T1000 (cell line): Measurements from ENCODE around the gene GPANK1.

Experiments used
- DNase-seq: peaks from one replicate; lab custom pipeline; 2025; ENCODE audit warnings: mixed read lengths; lab: John Stamatoyannopoulos, UW

GPANK1 gene

DNA sequence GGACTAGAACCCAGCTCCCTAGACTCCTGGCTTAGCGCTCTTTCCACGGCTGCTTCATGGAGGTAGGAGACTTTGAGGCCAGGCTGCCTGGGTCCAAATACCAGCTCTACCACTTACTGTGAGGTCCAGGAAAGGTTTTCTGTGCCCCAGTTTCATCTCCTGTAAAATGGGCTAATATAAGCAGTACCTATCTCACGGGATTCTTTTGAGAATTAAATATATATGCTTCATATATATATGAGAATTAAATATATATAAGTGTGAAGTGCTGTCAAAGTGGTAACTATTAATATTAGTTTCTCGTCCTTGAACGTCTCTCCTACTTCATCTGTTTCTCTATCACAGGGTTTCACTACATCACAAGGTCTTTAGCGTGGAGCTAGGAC is 26.3 kb upstream of the GPANK1 start:
- no peak for DNase-seq

DNA sequence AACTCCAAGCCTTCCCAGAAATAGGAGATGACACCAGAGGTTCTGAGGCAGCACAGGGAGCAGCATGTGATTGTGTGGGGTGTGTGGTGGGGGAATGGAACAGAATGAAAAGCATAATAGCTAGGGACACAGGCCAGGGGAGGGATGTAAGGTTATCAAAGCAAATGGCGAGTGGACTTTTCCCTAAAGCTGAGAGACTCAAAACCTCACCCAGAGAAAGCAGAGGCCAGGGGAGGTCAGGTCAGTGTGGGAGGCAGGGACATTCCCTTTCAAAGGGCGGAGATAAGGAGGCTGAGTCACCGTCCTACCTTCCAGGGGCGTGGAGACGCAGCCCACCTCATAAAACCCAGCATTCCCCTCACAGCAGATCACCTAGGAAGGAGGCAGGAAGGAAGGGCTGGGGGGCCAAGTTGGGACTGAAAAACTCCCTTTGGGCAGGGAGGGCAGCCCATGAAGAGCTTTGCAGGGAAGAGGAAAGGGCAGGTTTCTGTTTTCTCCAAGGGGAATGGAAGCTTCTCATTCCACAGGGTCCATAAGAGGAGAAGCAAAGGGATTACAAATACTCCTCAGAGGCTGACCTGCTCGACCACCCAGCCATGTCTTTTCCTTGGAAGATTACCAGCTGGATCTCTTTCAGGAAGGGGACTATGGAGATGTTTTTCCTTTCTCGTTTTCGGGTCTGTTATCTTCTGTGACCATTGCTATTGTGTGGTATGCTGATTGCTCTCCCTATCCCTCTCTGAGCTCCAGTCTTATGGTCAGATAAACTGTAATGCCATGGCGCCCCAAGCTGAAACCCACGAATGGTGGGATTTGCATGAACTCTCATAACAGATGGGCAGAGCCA is 25.7 kb upstream of the GPANK1 start:
- no peak for DNase-seq

DNA sequence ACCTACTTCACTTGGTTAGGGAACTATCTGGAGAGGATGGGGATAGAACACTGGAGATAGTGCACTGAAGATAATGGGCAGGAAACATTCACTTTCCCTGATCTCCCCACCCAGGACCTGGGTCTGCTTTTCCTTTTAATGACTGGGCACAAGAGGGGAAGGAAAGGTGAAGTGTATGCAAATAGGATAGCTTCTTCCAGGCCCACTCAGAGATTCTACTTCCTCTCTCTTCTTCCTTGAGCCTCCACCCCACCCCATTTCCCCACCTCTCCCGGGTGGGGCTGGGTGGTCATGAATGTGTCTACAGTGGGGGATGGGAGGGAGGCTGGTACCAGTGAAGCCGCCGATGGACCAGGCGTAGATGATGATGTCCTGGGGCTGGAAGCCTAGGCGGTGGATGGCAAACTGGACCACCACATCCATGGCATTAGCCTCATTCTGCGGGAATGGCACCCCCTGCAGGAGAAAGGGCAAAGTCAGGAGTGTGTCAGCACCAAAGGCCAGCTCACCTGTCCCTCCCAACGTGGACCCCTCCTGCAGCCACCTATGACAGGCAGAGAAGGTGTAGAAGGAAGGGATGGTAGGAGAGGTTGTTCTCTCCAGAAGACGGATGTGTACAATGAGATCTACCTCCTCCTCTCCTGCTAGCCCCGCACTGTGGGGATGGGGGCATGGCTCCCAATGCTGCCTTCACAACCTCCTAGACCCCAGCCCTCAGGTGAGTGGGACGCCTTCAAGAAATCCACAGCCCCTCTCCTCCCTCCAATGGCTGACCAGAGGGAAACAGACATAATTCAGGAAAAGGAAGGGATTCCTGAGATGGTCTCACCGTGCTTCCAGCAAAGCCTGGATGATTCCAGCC is 24.7 kb upstream of the GPANK1 start:
- no peak for DNase-seq

DNA sequence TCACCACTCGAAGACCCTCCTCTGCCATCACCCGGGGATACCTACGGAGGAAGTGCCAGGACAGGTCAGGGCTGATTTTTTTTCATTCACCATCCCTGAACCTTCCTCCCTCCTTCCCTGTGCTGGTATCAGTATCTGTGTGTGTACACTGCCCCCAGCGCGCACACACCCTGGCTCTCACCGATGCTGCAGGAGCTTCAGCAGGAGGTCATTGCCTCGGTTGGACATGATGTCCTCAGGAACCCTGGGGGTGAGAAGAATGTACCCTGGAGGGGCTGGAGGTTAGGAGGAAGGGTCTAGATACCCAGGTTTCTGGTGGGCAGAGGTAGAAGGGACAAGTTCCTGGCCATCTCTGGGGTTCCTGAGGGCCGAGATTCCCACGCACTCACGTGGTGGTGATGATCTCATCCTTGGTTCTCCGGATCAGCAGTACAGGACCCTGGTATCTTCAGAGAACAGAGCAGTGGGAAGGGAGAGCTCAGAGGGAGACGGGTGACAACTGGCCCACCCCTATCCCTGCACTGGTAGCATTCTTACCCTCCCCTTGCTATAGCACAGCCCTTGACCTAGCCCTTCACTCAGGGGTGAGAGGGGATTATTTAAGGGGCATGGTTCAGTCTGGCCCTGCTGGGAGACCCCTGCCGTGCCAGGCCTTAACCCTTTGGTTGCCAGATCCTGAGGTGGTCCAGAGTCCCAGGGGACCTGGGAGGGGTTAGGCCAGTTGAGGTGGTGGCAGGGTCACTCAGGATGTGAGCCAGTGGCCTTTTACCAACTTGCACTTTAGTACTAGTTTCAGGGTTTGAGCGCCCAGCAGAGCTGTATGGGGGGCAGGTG is 23.3 kb upstream of the GPANK1 start:
- no peak for DNase-seq

DNA sequence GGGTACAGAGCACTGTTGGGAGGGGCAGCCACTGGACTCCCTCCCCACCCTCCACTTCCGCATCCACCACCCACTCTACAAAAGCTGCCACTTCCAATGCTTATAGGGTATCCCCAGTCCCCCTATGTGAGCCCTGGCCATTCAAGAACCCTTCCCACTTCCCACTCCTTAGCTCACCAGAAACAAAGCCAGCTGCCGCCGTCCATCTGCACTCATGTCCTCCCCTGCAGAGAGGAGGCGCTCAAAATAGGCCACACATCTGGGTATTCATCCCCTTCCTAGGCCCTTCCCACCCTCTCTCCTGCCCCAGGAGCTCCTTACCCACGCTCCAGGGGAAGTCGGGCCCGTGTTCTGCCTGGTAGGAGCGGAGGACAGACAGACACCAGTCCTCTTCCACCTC is 22.5 kb upstream of the GPANK1 start:
- DNase-seq: no peak

DNA sequence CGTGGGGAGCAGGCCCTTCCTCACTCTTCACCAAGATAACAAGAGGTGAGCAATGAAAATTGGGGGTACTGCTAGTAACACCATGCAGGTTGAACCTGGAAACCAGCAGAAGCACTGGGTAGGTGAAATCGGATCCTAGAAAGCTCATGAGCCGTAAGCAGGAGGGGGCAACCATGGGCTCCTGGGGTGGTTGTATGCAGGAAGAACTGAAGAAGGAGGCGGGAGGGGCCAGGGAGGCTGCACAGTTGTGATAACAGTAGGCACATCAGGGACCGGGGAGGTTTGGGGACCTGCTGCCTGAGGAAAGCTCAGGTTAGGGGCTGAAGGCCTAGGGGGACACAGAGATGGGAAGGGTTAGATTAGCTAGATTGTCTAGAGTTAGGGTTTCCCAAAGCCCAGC is 21.7 kb upstream of the GPANK1 start:
- DNase-seq: no peak

DNA sequence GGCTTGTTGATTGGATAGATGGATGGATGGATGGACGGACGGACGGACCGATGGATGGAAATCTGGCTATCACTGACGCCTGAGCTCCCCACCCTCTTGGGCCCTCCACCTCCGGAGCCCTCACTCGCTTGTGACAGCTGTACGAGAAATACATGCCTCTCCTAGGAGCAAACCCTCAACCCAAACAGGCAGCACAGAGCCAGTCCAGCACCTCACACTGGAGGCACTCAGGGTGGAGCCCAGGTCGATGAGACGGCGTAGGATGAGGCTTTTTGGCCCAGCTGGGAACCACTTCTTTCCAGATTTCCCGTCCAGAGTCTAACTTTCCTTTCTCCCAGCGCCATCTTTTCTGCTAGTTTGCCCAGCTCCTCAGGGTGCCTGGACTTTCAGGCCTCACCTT is 18.8 kb upstream of the GPANK1 start:
- no peak for DNase-seq

DNA sequence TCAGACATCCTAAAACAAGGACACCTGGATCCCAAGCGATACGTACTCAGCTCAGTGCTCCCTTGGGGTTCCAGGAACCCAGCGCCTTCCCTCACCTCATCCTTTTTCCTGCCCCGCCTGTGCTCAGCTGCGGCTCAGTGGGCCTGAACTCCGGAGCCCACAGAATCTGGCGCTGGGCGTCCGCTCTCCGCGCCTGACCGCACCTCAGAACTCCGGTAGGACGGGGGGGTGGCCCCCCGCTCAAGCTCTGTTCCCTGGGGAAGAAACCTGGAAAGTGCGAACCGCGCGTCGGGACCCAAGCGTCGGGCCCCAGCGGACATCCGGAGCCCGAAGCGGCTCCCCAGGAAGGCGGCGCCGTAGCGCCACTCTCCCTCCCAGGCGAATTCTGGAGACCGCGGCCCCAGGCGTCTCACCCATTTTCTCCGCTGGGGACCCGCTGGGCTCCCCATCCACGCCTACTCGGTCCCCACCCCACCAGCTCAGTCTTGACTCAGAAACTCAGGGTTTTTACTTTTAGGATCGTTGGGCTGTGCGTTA is 16.4 kb upstream of the GPANK1 start:
- no peak for DNase-seq

DNA sequence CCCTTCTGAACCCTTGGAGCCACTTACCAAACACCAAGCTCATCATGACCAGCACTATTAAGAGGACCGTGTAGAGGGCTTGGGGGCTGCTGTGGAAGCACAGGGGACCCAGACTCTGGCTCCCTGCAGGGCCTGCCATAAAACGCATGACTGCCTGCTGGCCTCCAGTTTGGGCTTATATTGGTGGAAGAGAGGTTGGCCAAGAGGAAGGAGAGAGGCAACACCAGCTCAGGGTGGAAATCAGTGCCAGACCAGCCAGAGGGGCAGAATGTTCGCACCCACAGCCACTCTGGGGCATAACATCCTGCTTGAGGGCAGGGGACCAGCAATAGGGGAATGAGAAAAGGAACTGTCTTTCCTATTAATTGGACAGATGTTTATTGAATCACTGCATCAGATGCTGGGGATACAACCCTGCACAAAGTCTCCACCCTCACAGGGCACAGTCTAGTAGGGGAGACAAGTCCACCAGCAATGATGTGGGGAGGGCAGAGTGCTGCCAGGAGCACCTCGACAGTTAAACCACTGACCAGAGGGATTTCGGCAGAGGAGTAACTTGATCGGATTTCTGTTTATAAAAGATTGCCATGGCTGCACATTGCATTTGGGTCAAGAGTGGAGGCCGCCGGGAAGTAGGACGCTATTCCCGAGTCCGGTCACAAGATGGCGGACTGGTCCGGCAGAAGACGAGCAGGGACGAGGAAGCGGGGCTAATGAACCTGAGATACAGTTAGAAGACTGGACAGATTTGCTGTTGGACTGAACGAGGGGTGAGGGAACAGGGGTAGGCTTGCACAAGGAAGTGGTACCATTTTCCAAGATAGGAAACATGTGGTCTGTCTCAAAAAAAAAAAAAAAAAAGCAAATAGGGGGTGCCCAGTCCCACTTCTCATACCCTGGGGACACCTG is 15.7 kb upstream of the GPANK1 start, which contains the start of gene LY6G5C:
LY6G5C (minus strand) TSS at position 842 of the 909 bp plus-strand sequence; CDS start at position 148, 694 bp downstream.
- DNase-seq: peak; percentile 78

DNA sequence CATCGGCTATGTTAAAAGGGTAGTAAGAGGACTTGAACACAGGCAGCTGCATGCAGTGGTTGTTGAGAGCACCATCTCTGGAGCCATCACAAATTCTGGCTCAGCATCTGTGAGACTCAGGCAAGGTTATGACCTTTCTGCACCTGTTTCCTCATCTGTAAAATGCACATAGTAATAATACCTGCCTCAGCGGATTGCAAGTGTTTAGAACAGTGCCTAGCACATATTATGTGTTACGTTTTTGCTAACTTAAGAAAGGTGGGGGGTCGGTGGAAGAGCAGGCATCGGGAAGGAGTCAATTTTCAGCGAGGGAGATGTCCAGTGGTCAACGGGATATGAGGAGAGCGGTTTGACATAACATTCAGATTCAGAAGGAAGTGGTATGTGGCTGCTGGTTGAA is 13.2 kb upstream of the GPANK1 start:
- DNase-seq: no peak

DNA sequence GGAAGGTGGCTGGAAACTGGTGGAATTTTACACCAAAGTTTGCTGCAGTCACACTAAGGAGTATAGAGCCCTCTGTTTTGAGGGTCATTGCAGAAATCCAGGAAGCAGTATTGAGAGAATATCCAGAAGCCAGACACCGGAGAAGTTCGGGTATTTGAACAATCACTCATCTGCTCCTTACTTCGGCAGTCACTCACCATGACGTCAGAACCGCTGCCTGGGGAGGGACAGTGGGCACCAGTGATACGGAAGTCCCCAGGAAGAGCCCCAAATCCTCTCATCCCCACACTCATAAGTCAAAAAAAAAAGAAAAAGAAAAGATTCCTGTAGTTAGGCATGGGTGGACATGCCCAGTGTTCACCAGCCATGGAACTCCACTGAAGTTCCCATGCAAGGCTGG is 12.1 kb upstream of the GPANK1 start:
- DNase-seq: no peak

DNA sequence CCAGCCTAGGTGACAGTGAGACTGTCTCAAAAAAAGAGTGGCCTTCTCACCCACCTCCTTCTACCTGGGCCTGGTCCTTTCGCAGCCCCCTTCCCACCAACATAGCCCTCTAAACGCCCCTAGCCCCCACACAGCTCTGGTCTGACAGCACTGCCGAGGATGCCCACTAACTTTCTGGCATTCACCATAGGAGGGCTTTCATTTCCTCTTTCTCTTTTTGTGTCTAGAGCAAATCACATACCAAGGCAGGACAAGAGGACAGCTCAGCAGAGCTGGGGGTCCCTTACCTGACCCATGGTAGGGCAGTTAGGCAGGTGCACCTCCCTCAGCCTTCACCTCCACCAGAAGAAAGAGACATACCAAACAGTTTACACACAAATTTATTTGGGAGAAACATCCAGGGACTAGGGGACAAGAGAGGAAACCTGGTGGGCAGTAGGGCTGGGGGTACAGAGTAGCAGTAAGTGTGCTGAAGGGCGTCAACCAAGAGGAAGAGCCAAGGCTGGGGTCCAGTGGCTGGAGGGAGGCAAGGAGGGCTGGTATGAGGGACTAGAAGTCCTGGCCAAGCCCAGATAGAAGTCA is 11.6 kb upstream of the GPANK1 start:
- no peak for DNase-seq

DNA sequence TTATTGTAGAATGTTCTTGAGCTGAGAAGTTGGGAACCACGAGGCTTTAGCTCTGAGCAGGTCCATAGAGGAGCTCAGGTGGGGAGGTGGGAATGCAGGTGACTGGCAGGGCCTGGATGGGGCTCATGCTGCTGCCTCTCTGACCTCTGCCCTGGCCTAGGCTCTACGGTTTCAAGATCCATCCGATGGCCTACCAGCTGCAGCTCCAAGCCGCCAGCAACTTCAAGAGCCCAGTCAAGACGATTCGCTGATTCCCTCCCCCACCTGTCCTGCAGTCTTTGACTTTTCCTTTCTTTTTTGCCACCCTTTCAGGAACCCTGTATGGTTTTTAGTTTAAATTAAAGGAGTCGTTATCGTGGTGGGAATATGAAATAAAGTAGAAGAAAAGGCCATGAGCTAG is 4.9 kb upstream of the GPANK1 start, which contains the start of gene LY6G5B:
LY6G5B (plus strand) TSS at position 301 of the 400 bp plus-strand sequence. CDS start 975 bp downstream, outside the sequence.
- DNase-seq: no peak

DNA sequence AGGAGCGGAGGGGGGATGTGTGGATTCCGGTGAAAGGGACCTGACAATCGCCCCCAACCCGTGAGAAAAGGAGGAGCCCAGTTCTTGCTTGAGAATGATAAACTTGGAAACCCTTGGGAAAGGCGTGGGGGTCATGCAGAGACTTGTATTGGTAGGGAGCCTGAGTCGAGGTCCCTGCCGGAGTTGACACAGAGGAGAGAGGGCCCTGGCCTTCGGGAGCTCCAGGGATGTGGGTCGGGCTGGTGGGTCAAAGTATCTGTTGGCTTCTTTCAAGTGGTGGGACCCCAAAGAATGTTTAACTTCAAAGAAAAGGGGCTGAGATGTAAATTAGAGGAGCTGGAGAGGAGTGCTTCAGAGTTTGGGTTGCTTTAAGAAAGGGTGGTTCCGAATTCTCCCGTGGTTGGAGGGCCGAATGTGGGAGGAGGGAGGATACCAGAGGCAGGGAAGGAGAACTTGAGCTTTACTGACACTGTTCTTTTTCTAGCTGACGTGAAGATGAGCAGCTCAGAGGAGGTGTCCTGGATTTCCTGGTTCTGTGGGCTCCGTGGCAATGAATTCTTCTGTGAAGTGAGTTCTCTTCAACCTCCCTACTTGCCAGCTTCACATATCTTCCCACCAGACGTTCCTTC is 1.7 kb upstream of the GPANK1 start:
- no peak for DNase-seq

DNA sequence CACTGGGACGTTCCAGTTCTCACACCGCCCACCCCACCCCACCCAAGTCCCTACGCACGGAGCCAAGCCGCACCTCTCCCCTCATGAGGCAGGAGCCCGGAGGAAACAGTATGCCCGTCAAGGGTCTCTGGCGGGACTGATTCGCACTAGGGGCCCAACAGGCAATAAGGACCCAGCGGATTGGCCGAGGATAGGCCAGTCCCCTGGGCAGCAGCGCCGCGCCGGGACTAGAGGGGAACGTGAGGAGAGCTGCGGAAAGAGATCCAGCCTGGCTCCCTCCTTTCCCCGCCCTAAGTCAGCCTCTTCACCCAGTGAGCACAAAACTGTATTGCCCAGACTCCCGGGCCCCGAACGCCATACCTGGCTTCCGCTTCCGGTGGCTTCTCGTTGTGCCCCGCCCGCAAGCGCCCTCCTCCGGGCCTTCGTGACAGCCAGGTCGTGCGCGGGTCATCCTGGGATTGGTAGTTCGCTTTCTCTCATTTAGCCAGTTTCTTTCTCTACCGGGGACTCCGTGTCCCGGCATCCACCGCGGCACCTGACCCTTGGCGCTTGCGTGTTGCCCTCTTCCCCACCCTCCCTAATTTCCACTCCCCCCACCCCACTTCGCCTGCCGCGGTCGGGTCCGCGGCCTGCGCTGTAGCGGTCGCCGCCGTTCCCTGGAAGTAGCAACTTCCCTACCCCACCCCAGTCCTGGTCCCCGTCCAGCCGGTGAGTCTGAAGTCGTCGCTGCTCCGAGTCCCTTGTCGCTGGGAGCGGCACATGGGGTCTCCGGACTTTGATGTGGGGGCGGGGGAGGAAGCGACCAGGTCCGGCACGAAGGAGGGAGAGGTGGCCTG is 922 bp upstream of the GPANK1 start, which contains the start of gene CSNK2B:
CSNK2B (plus strand) TSS at position 580 of the 836 bp plus-strand sequence. CDS start 752 bp downstream, outside the sequence.
- DNase-seq: peak; percentile 94

DNA sequence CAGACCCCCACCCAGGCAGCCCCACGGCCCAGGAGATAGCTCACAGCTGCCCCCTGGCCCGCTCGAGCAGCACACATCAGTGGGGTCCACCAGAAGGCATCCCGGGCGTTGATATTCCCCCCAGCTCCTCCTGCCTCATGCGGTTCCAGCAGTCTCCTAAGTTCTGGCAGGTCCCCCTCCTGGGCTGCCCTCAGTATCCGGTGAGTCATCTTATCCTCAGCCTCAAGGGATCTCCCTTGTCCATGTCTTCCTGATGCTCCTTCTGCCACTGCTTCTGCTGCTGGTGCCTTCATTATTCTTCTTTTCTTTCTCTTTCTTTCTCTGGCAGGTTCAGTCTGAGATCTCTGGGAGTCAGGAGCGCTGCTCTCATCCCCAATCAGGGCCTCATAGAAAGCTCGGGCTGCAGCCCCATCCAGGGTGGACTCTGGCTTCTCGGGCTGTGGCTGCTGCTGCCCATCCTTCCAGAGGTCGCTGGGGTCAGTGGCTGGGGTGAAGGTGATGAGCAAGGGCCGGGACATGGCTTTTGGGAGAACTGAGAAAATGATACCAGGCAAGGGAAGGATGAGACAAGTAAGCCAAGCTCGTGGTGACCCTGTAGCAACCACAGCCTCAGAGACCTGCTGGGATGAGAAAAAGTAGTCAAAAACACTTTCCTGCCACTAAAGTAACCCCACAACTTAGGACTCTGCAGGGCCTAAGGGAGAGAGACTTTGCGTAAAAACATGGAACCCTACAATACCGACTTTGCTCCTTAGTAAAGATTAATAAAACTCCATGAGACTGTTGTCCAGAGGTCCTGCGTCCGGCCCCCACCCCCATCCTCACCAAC is 622 bp downstream of the GPANK1 start:
- DNase-seq: peak; percentile 28

DNA sequence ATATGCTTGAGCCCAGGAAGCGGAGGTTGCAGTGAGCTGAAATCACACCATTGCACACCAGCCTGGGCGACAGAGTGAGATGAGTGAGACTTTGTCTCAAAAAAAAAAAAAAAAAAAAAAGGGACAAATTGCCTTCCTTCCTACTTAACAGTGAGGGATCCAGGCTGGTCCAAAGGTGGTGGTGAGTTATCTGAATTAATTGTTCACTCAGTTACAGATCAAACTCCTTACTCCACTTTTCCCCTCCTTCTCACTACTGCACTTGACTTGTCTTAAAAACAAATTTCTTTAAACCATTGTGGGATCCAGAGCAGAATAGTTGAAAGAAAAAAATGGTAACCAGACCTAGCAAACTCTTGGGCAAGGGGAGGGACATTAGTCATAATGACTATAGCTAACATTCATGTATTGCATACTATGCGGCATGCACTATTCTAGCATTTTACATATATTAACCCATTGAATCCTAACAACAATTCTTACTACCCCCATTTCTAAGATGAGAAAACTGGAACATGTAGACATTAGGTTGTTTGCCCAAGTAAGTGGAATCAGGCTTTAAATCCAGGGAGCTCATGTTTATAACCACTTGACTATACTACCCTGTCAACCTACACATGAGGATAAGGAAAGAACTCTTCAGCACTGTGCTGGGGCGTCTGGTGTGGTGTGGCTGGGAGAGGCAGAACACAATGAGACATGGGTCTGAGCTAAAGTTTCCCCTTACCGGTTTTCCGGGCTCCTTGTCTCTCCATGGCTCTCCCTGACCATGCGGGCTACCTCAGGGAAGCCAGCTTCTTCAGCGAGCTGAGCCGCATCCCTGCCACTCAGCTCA is 1.5 kb downstream of the GPANK1 start:
- DNase-seq: no peak
